ENCODE results near the gene PIKFYVE. TPM values are rescaled to one million over a fixed set of nuclear protein-coding genes. Genes with fewer than 3 reads are reported as not detected.
"Not testable (repeated sequence)": the region's sequence is repeated elsewhere in the genome, so short reads cannot be mapped to it uniquely, and the experiment has no call there.

PIKFYVE gene, protein sequence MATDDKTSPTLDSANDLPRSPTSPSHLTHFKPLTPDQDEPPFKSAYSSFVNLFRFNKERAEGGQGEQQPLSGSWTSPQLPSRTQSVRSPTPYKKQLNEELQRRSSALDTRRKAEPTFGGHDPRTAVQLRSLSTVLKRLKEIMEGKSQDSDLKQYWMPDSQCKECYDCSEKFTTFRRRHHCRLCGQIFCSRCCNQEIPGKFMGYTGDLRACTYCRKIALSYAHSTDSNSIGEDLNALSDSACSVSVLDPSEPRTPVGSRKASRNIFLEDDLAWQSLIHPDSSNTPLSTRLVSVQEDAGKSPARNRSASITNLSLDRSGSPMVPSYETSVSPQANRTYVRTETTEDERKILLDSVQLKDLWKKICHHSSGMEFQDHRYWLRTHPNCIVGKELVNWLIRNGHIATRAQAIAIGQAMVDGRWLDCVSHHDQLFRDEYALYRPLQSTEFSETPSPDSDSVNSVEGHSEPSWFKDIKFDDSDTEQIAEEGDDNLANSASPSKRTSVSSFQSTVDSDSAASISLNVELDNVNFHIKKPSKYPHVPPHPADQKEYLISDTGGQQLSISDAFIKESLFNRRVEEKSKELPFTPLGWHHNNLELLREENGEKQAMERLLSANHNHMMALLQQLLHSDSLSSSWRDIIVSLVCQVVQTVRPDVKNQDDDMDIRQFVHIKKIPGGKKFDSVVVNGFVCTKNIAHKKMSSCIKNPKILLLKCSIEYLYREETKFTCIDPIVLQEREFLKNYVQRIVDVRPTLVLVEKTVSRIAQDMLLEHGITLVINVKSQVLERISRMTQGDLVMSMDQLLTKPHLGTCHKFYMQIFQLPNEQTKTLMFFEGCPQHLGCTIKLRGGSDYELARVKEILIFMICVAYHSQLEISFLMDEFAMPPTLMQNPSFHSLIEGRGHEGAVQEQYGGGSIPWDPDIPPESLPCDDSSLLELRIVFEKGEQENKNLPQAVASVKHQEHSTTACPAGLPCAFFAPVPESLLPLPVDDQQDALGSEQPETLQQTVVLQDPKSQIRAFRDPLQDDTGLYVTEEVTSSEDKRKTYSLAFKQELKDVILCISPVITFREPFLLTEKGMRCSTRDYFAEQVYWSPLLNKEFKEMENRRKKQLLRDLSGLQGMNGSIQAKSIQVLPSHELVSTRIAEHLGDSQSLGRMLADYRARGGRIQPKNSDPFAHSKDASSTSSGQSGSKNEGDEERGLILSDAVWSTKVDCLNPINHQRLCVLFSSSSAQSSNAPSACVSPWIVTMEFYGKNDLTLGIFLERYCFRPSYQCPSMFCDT (N-terminal part only)
- 19.0 and 27.2 TPM in 2 replicates for total RNA-seq

DNA sequence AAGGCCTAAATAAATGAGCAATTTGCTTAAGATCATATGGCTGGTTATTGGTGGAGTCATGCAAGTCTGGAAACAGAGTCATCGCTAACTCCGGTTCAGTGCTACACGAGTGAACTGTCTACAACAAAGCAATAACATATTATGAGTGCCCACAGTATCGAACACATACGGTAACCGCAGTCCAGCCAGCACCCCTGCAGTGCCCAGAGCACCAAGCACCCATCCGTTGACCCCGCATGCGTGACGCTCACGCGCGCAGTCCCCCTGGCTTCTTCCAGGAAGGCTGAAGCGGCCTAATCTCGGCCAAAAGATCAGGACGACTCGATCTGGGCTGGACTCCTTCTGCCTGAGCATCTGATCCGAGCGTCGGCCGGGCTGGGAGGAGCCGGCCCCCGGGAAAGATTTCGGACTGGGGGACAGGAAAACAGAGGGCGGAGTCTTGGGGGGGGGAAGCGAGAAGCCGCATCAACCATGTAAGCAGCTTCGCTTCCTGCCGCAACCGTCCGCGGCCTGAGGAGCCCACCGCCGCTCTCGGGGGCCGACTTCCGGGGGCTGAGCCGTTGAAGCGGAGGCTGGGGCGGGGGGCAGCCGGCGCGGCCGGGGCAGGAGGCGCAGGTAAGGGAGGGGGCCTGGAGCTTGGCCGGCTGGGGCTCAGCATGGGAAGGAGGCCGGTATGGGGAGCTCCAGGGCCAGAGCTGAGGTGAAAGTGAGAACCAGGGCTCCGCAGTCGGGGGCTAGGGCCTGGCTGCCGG is at the start of gene PIKFYVE:
TSS of gene PIKFYVE (plus strand) at position 455 of the 752 bp plus-strand sequence. CDS start 5,265 bp downstream, outside the sequence.
- DNase-seq (ENCODE audit: extremely low read depth, low read depth, low spot score): peak; percentile 72

DNA sequence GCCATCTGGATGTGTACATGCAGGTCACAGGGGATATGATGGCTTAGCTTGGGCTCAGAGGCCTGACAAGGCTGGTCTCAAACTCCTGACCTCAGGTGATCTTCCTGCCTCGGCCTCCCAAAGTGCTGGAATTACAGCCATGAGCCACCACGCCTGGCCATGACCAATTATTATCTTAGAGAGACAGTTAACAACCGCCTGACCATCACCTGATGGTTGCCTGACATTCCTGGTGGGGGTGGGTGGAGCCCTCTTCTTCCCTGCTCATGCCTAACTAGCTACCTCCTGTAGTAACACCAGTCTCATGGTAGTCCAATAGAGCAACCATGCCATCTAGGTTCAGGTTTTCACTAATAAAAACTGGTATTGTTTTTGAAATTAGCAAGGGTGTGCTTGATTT is 44.2 kb upstream of the PIKFYVE start:
- DNase-seq (ENCODE audit: extremely low read depth, low read depth, low spot score): not testable (repeated sequence)

DNA sequence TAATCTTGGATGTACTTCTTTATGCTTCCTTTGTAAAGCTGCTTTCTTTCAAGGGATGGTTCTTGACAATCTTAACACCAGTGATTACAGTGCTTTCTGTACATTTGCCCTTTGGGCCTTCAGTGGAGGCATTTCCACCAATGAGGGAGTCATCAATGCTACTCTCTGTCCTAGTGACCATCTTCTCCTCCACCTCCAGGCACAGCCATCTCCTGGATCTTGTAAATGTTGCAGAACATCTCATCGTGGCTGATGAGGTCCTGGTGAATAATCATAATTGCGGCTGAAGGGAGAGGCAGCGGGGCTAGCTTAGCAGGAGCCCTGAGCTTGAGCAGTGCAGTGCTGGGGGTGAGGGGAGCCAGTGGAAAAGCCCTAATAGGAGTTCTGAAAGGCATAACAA is 43.7 kb upstream of the PIKFYVE start:
- DNase-seq (ENCODE audit: extremely low read depth, low read depth, low spot score): no peak

DNA sequence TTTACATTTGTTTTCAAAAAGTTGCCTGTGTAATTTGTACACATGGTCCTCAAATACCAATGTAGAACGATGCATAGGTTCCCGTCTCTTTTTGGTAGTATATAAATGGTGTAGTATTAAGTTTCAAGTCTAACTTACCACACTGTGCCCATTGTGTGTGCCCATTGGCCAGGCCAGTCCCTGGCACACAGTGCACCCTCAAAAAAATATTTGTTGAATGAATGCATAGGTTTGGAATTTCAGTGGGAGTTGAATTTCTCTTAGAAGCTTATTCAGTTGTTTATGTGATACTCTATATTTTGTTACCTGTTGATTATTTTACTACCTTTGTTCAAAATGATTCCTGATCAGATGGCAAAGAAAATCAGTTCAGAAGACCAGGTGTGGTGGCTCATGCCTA is 41.3 kb upstream of the PIKFYVE start:
- no peak for DNase-seq (ENCODE audit: extremely low read depth, low read depth, low spot score)

DNA sequence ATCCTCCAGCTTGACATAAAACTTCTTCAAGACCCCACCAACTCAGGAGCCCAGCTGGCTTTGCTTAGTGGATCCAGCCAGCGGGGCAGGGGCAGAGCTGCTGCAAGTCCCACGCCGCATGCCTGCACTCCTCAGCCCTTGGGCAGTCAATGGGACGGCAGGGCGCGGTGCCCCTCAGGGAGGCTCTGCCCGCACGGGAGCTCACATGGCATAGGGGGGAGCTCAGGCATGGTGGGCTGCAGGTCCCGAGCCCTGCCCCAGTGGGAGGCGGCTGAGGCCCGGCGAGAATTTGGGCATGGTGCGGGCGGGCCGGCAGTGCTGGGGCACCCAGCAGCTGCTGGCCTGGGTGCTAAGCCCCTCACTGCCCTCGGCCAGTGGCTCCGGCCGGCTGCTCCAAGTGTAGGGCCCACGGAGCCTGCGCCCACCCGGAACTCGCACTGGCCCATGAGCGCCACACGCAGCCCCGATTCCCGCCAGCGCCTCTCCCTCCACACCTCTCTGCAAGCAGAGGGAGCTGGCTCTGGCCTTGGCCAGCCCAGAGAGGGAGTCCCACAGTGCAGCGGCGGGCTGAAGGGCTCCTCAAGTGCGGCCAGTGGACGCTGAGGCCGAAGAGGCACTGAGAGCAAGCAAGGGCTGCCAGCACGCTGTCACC is 38.3 kb upstream of the PIKFYVE start:
- no peak for DNase-seq (ENCODE audit: extremely low read depth, low read depth, low spot score)

DNA sequence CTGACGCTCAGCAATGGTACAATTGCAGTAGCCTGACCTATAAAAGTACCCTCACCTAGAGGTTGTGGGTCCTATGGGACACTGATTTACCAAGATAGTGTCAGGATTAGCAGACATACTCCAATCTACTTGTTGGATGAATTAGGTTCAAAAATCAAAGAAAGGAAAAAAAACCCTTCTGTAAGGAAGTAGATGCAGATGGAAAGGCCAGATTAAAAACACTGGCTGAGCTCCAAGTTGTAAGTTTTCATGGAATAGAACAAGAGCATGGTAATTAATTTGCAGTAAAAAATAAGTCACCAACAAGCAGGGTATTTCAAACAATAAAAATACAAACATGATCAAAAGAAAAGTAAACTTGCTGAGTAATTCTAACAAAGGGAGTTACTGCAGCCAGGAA is 37.6 kb upstream of the PIKFYVE start:
- peak; percentile 22 for DNase-seq (ENCODE audit: extremely low read depth, low read depth, low spot score)

DNA sequence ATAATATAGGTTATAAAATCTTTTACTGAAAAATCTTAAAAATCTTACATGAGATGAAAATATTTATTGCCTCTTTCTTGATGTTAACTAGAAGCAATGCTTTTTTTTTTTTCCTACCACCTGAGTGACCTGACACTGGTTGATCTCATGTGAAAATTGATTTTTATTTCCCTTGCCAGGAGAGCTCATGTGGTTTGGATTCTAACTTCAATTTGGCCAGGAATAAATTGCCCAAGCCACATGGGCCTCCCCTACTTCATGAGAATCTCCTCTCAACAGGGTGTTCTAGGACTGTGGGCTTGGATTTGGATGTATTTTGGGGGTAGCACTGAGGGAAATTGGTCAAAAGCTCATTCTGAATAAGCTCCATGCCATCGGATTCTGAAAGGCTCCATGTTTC is 31.3 kb upstream of the PIKFYVE start:
- DNase-seq (ENCODE audit: extremely low read depth, low read depth, low spot score): no peak

DNA sequence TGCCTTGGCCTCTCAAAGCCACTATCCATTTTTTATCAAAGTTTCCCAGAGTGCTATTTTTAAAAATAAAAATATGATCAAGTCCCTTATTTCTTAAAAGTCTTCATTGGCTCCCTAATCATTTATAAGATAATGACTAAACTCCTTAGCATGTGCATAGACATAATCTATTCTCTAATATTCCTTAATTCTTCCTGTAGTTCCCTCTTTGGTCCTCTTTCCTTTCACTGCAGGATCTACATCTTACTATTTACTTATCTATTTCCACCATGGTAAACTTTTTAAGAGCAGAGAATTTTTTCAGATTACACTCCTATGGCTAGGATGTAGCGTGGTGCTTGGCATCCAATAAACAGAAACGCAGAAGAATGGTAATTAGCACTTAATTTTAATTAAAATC is 30.2 kb upstream of the PIKFYVE start:
- no peak for DNase-seq (ENCODE audit: extremely low read depth, low read depth, low spot score)

DNA sequence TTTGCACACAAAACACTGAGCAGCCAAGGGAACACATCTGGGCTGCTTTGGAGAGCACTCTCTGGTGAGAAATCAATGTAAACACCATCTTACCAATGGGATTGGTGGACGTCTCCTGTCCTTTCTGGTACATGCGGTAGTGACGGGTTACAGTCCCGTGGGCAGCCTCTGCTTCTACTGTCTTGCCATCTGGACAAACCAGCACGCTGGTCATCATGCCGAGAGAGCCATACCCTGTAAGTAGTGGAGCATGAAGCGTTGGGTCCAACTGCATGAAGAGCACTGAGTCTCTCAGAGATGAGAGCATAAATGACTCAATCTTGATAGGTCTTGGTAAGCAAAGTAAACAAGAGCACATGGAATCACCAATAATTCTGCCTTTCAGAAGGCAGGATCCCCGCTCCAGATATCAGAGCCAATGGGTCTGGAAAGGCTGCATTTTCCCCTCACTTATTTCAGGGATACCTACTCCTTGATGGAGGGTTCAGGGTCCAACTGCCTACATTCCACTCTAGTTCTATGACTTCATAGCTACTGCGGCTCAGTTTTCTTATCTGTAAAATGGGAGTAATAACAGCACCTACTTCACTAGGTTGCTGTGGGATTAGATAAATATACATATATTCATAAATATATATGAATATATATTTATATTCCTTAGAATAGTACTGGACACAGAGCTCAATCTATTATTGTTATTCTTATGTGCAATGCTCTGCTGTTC is 26.1 kb upstream of the PIKFYVE start:
- no peak for DNase-seq (ENCODE audit: extremely low read depth, low read depth, low spot score)

DNA sequence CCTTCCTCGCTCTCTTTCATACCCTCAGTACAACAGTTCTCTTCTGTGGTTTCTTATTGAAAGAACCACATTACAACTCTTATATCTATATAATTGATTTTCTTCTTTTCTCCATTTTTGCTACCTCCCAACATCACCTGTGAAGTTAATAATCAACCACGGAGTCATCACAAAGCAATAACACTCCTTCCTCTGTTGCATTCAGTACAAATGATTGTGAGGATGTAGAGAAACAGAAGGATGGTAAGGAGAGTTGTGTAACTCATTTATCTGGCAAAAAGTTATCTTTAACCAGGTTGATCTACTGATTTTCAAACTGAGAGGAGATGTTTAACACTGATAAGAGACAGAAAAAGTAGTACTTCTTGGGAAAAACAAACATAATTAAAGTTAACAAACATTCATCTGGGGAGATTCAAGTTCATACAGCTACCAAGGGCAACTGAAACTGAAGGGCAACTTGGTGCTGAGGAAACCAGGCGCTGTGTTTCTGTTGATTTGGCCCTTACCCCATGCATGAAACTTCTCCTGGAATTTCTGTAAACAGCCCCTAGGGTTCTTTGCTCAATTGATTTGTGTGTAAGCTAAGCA is 25.3 kb upstream of the PIKFYVE start:
- DNase-seq (ENCODE audit: extremely low read depth, low read depth, low spot score): no peak

DNA sequence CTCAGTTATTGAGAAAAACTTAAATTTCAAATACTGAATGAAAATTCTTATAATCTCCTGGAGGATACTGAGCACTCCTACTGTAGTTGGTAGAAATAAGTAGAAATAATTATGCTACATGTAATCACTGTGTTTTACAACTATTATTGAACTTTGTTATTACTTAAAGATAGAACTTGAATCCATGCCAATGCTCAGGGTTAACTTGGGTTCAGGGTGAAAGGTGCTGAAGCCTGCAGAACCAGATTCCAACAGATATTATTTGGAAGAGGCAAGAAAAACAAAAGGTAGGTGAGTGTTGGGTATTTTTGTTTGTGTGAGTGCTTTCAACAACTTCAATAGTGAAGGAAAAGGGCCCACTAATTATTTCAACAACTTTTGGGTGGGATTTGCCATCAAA is 21.6 kb upstream of the PIKFYVE start:
- DNase-seq (ENCODE audit: extremely low read depth, low read depth, low spot score): no peak

DNA sequence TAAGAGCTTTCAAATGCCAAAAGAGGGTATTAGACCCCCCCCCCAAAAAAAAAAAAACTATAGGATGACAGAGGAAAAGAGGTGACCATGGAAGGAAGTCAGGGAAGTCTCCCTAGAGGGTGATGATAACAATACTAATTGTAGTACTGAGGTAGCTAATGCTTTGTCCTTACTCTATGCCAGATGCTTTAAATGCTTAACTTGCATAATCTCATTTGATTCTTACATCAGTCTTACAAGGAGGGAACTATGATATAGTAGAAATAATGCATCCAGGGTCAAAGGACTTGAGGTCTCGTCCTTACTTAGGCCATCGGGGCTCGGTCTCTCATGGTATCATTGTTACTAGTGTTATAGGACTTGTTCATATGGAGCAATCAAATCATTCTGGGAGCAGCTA is 20.3 kb upstream of the PIKFYVE start:
- DNase-seq (ENCODE audit: extremely low read depth, low read depth, low spot score): no peak

DNA sequence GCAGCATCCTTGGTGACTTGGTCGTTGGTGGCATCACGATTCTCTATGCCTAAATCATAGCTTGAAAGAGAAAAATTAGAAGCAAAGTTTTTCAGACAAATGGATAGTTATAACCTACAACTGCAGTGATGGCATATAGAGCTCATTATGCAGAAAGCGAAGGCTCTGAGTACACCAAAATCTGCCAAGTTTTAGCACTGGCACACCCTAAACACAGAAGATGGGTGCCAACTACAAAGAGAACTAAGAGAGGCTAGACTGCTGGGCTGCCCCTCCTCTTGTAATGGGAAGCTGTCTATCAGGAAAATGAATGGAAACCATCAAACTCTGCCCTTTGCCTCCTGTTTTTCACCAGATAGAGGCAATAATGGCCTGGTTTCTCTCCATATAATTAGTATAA is 17.5 kb upstream of the PIKFYVE start:
- DNase-seq (ENCODE audit: extremely low read depth, low read depth, low spot score): no peak

DNA sequence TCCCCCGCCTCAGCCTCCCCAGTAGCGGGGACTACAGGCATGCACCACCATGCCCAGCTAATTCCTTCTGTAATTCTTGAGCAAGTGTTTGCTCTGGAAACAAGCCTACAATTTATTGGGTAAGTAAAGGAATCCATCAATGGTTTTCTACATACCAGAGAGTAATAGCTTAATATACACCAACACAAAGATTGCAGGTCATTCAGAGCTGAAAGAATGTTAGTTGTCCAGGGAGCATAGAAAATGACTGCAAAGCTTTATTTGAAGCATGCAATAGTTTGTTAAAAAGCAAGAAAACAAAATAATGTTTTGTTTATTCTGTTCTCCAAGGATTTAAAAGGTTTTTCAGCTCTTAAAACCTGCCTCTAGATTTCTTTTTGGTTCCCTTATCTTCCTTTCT is 16.8 kb upstream of the PIKFYVE start:
- DNase-seq (ENCODE audit: extremely low read depth, low read depth, low spot score): no peak

DNA sequence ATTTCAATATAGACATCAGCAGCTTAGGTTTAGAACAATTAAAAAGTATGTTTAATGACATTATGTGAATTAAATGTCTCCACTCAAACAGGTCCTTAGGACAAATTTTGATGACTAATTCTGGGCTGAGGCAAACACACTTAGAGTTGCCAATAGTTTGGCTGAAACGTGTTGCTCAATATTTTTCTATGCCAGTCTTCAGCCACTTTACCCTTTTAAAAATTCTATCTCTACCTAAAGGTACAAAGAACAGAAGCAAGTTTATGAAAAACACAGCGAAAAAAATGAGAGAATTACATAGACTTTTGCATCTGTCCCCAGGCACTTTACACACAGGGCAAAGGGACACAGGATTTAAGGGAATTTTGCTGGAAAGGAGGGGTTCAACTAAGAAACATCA is 15.7 kb upstream of the PIKFYVE start:
- no peak for DNase-seq (ENCODE audit: extremely low read depth, low read depth, low spot score)

DNA sequence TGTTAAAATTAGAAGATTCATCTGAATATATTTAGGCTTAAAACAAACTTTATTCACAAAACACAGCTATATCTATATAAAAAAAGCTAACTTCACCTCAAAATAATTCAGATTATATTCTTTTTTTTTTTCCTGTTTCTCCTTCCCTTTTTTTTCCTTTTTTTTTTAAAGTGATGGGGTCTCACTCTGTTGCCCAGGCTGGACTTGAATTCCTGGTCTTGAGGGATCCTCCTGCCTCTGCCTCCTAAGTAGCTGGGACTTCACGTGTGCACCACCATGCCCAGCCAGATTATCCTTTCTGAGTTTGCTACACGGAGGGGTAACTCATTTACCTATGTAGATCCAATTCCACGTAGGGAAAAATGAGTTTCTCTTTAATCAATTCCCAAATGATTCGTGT is 15.0 kb upstream of the PIKFYVE start:
- DNase-seq (ENCODE audit: extremely low read depth, low read depth, low spot score): no peak

DNA sequence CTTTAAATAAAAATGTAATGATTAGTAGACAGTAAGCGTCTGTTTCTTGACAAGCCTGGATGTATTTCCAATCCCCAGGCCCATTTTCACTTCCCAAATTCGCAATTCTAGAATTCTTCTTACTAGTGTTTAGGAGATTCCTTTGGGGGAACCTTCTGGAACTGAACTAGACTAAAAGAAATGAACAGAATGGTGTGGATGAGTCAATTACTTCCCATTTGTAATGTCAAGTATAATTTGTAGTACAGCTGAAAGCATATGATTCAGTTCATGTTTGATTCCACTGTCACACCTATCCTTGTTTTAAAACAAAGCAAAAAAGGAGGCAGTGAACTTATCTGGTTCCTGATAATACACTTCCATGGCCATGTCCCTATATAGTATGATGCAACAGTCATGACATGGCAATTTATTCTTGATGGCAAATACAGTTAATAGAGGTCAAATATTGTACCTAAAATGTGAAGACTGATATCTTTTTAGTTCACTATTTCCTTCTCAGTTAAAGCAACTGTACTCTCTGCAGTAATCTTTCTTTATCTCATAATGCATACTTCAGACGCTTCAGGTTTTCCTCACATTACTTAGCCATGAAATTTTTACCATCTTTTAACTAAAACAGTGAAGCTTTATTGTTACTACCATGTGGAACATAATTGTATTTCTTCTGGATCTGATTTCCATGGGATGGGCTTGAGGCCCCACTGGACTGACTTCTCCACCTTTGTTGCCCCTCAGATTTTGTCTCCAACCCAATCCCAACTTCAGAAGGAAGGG is 13.2 kb upstream of the PIKFYVE start:
- DNase-seq (ENCODE audit: extremely low read depth, low read depth, low spot score): no peak

DNA sequence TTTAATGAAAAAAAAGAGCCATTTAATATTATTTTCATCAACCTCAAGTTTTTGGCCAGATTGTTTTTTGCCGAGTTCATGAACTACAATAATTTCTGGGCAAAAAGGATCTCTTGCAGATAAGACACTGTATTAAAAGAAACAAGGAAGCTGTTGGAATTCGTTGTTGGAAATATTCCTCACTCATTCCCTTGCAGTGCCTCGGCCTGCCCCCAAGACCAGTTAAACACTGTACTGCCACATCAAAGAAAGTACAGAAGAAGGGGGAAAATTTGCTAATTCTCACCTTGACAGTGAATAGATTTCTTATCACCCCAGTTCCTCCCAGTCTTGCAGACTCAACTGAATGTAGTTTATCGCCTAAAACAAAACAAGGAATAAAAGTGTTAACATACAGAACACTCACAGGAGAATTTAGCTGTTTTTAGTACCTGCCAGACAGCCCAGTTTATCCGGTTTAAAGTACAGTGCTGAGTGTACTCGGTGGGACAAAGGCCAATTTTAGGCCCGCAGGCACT is 12.4 kb upstream of the PIKFYVE start:
- no peak for DNase-seq (ENCODE audit: extremely low read depth, low read depth, low spot score)

Data from glomerular endothelial cell (primary cell).